B cell (primary cell): Measurements from ENCODE around the gene NKTR.

Source experiments
- EZH2 ChIP-seq: IDR thresholded peaks from 2 replicates; pipeline ENCODE4 v1.6.1; 2012; ENCODE audit warnings: borderline replicate concordance, low read depth, mild to moderate bottlenecking, moderate library complexity, low read length; ENCODE audit not compliant: insufficient read depth, poor library complexity, severe bottlenecking
- TF ChIP-seq, protein P1 (sequence below): fragments of 200-600 bp; IDR thresholded peaks from one replicate; pipeline ENCODE4 v1.8.0; 2022; ENCODE audit warnings: antibody characterized with exemption, mild to moderate bottlenecking

DNA sequence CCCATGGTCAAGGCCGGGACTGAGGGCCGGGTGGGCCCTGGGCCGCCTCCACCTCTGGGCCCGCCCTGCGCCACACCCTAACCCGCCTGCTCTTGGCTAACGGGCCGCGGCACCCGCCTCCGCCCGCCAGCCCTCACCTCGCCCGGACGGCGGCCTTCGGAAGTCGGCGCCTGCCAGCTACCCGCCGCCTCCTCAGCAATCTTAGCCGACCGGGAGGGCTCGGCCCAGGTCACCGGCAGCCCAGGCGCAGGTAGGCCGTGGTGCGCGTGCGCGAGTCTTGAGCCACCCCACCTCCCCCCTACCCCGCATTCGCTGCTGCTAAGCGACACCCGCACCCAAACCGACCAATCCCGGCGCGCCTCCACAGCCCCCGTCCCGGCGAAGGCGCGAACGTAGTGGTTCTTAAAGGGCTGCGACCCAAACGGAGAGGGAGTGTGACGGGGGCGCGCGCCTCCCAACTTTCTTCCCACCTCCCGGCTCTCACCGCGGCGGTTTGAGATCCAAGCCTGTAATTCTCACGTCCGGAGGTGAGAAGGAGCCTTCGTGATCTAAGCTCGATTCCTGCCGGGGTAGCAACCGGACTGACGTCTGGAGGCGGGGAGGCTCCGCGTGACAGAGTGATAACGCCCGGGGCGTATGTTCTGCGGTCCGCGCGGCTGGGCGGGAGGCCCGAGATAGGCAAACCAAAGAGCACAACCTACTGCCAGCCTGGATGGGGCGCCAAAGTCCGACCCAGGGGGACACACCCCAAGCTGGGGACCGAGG is 18.6 kb upstream of the NKTR start, which contains the start of gene SEC22C:
- TF ChIP-seq, protein P1, sequence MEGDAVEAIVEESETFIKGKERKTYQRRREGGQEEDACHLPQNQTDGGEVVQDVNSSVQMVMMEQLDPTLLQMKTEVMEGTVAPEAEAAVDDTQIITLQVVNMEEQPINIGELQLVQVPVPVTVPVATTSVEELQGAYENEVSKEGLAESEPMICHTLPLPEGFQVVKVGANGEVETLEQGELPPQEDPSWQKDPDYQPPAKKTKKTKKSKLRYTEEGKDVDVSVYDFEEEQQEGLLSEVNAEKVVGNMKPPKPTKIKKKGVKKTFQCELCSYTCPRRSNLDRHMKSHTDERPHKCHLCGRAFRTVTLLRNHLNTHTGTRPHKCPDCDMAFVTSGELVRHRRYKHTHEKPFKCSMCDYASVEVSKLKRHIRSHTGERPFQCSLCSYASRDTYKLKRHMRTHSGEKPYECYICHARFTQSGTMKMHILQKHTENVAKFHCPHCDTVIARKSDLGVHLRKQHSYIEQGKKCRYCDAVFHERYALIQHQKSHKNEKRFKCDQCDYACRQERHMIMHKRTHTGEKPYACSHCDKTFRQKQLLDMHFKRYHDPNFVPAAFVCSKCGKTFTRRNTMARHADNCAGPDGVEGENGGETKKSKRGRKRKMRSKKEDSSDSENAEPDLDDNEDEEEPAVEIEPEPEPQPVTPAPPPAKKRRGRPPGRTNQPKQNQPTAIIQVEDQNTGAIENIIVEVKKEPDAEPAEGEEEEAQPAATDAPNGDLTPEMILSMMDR = peak; percentile 73
- TF ChIP-seq EZH2 = no peak
